CD14-positive monocyte (primary cell): ENCODE results near the gene NFATC1. TPM values are rescaled to one million over a fixed set of nuclear protein-coding genes. Genes with fewer than 3 reads are reported as not detected.

Source experiments
- DNase-seq, 3 donors: peaks; one replicate each; pipeline ENCODE4 v3.0.0-alpha.2; 2011 to 2022
- H2AFZ ChIP-seq: 2 replicates; pipeline ENCODE4 v1.6.0; 2012; ENCODE audit warnings: mild to moderate bottlenecking, low read depth, low read length, inconsistent platforms; ENCODE audit not compliant: insufficient read depth, poor library complexity, severe bottlenecking
- H3K27ac ChIP-seq, 2 donors: 1 replicate in 1 of 2; 2 replicates in 1 of 2; pipeline ENCODE4 v1.5.1; 2012 to 2013; ENCODE audit warnings: low read length in 2 of 2, control low read depth in 1 of 2, inconsistent platforms in 1 of 2, low read depth in 1 of 2, mild to moderate bottlenecking in 1 of 2
- H3K27me3 ChIP-seq, 2 donors: one replicate each; pipeline versions ENCODE4 v1.6.0 to v1.6.1; 2011 to 2013; ENCODE audit warnings: low read length in 2 of 2; ENCODE audit not compliant: control insufficient read depth in 2 of 2, insufficient read depth in 2 of 2
- H3K36me3 ChIP-seq, 2 donors: replicated peaks in 1 of 2; 1 replicate in 1 of 2; 2 replicates in 1 of 2; pipeline versions ENCODE4 v1.5.1 to v1.6.1; 2012 to 2013; ENCODE audit warnings: low read length in 2 of 2, control low read depth in 1 of 2, inconsistent platforms in 1 of 2, mild to moderate bottlenecking in 1 of 2; ENCODE audit not compliant: insufficient read depth in 2 of 2, control insufficient read depth in 1 of 2
- H3K4me1 ChIP-seq, 2 donors: 1 replicate in 1 of 2; 2 replicates in 1 of 2; pipeline versions ENCODE4 v1.5.1 to v1.6.1; 2012 to 2013; ENCODE audit warnings: low read length in 2 of 2, control low read depth in 1 of 2, inconsistent platforms in 1 of 2, mild to moderate bottlenecking in 1 of 2, moderate library complexity in 1 of 2; ENCODE audit not compliant: insufficient read depth in 2 of 2, control insufficient read depth in 1 of 2
- H3K4me2 ChIP-seq: replicated peaks from 2 replicates; pipeline ENCODE3; 2012; ENCODE audit warnings: low read length, moderate library complexity, mild to moderate bottlenecking; ENCODE audit not compliant: poor library complexity, severe bottlenecking; ENCODE audit errors: extremely low read depth
- H3K4me3 ChIP-seq, 3 experiments: fragments of 200-600 bp in 1 of 3; sonication (generic) in 1 of 3; replicated peaks in 1 of 3; 1 replicate in 2 of 3; 2 replicates in 1 of 3; pipeline ENCODE4 v1.5.1; 2011 to 2013; ENCODE audit warnings: low read length in 3 of 3, mild to moderate bottlenecking in 3 of 3, control low read depth in 2 of 3, low read depth in 2 of 3, inconsistent platforms in 1 of 3, moderate library complexity in 1 of 3
- H3K79me2 ChIP-seq: 2 replicates; pipeline ENCODE4 v1.6.0; 2012; ENCODE audit warnings: mild to moderate bottlenecking, control low read depth, inconsistent platforms, low read length, moderate library complexity; ENCODE audit not compliant: insufficient read depth
- H3K9ac ChIP-seq: 2 replicates; pipeline ENCODE4 v1.6.0; 2017; ENCODE audit warnings: low read length, mild to moderate bottlenecking; ENCODE audit not compliant: insufficient read depth, poor library complexity, severe bottlenecking
- H3K9me3 ChIP-seq, 2 donors: replicated peaks in 1 of 2; 1 replicate in 1 of 2; 2 replicates in 1 of 2; pipeline versions ENCODE4 v1.5.1 to v1.6.1; 2012 to 2013; ENCODE audit warnings: low read length in 2 of 2, control low read depth in 1 of 2; ENCODE audit not compliant: control insufficient read depth in 1 of 2, insufficient read depth in 1 of 2
- H4K20me1 ChIP-seq: 2 replicates; pipeline ENCODE4 v1.6.0; 2012; ENCODE audit warnings: mild to moderate bottlenecking, low read length, control low read depth, moderate library complexity; ENCODE audit not compliant: insufficient read depth
- H3K27ac Mint-ChIP-seq, 7 donors: one replicate each; pipeline ENCODE4 v1.8.0; 2020; ENCODE audit warnings: mild to moderate bottlenecking in 7 of 7, mixed read lengths in 7 of 7, moderate library complexity in 6 of 7, inconsistent platforms in 2 of 7
- H3K27me3 Mint-ChIP-seq, 3 donors: one replicate each; pipeline ENCODE4 v1.8.0; 2021 to 2022; ENCODE audit warnings: low read depth in 3 of 3, mild to moderate bottlenecking in 3 of 3, mixed read lengths in 3 of 3, moderate library complexity in 3 of 3, inconsistent platforms in 1 of 3
- H3K36me3 Mint-ChIP-seq, 2 donors: one replicate each; pipeline ENCODE4 v1.8.0; 2020; ENCODE audit warnings: mixed read lengths in 2 of 2, inconsistent platforms in 1 of 2, mild to moderate bottlenecking in 1 of 2
- H3K4me1 Mint-ChIP-seq: one replicate; pipeline ENCODE4 v1.8.0; 2020; ENCODE audit warnings: mild to moderate bottlenecking, mixed read lengths
- H3K4me3 Mint-ChIP-seq, 2 donors: one replicate each; pipeline ENCODE4 v1.8.0; 2020; ENCODE audit warnings: mild to moderate bottlenecking in 2 of 2, mixed read lengths in 2 of 2, moderate library complexity in 1 of 2
- H3K9me3 Mint-ChIP-seq, 7 donors: one replicate each; pipeline ENCODE4 v1.8.0; 2020 to 2022; ENCODE audit warnings: mixed read lengths in 7 of 7, mild to moderate bottlenecking in 6 of 7, moderate library complexity in 6 of 7, inconsistent platforms in 2 of 7
- CTCF ChIP-seq: fragments of 200-600 bp; IDR thresholded peaks from one replicate; pipeline ENCODE4 v1.8.0; 2022; ENCODE audit warnings: antibody characterized with exemption, mild to moderate bottlenecking
- WGBS: methylation state at CpG from one replicate; pipeline ENCODE4 v1.1.5; 2013; ENCODE audit warnings: missing lambda C conversion rate; ENCODE audit not compliant: insufficient coverage; 5-methylcytosine and 5-hydroxymethylcytosine counted together
- intact Hi-C, 2 donors: fragments of 100-400 bp; cut with micrococcal nuclease; formaldehyde crosslinking; loops; one replicate each; pipeline versions ENCODE4 v1.15.0 to v1.15.1; 2023
- polyA plus RNA-seq, 3 donors: library from polyadenylated mRNA; depleted of rRNA in 1 of 3; unstranded in 2 of 3; stranded (reverse) in 1 of 3; fragments of 300-500 nt in 2 of 3; fragments of >200 nt in 1 of 3; fragmentation: Illumina TruSeq in 2 of 3; gene quantifications; 1 replicate in 2 of 3; 2 replicates in 1 of 3; pipeline ENCODE4 v1.2.3, GENCODE V29; 2012 to 2021

The NFATC1 gene
- polyA plus RNA-seq, 3 donors = 7.8 to 10.7 (median 8.3) TPM

- 97% methylated on average over 30 of the region's 40 CpGs for WGBS
- no peak for DNase-seq
- no peak overlapping the region for H3K4me2 ChIP-seq
- H3K36me3 ChIP-seq = peaks cover 39 to 54% of the 10 kb centered on the region in 2 donors
- H3K9ac ChIP-seq = no peak overlapping the region
- Mint-ChIP-seq H3K4me3 (no peak overlapping the region), H3K27me3 (no peaks in the 10 kb centered on the region), H3K9me3 (no peaks in the 10 kb centered on the region), H3K27ac (peak overlapping the region in 2 of 7 donors; percentile 32 to 45), H3K36me3 (peaks cover 37 to 81% of the 10 kb centered on the region in 2 donors), H3K4me1 (peaks cover 3% of the 10 kb centered on the region)
- intact Hi-C loops = no loop called here
- H3K9me3 ChIP-seq = no peaks in the 10 kb centered on the region
- no peak overlapping the region for H2AFZ ChIP-seq
- no peak overlapping the region for H3K4me3 ChIP-seq
- no peak overlapping the region for H3K27ac ChIP-seq
- H3K79me2 ChIP-seq = no peaks in the 10 kb centered on the region
- H4K20me1 ChIP-seq = peaks cover 4% of the 10 kb centered on the region
- H3K4me1 ChIP-seq = no peaks in the 10 kb centered on the region
- TF ChIP-seq CTCF = no peak
- no peaks in the 10 kb centered on the region for H3K27me3 ChIP-seq
Measured at GRCh38 chr18:79458917-79459803, 63.4 kb downstream of the NFATC1 start.

- H3K27ac ChIP-seq = no peak overlapping the region
- no peak overlapping the region for H3K4me2 ChIP-seq
- Mint-ChIP-seq H3K27me3 (no peaks in the 10 kb centered on the region), H3K27ac (peak overlapping the region in 2 of 7 donors; percentile 21 to 75), H3K4me1 (peaks cover 3% of the 10 kb centered on the region), H3K9me3 (no peaks in the 10 kb centered on the region), H3K36me3 (peaks cover 33 to 77% of the 10 kb centered on the region in 2 donors), H3K4me3 (no peak overlapping the region)
- H4K20me1 ChIP-seq = peaks cover 4% of the 10 kb centered on the region
- no peak overlapping the region for H3K4me3 ChIP-seq
- H3K4me1 ChIP-seq = no peaks in the 10 kb centered on the region
- no peak for TF ChIP-seq CTCF
- no peaks in the 10 kb centered on the region for H3K79me2 ChIP-seq
- WGBS = 87% methylated on average over 3 of the region's 9 CpGs
- peaks cover 32 to 49% of the 10 kb centered on the region in 2 donors for H3K36me3 ChIP-seq
- no peak overlapping the region for H3K9ac ChIP-seq
- H3K9me3 ChIP-seq = no peaks in the 10 kb centered on the region
- intact Hi-C loops = no loop called here
- H2AFZ ChIP-seq = no peak overlapping the region
- no peaks in the 10 kb centered on the region for H3K27me3 ChIP-seq
- DNase-seq = no peak
Measured at GRCh38 chr18:79459946-79460480, 64.3 kb downstream of the NFATC1 start.
